Esophagus muscularis mucosa (tissue), 4 donors: Measurements from ENCODE around the gene GPATCH4. TPM values are rescaled to one million over a fixed set of nuclear protein-coding genes. Genes with fewer than 3 reads are reported as not detected.

Experiments used
- DNase-seq: peaks from one replicate; pipeline ENCODE4 v3.0.0-alpha.2; 2017; ENCODE audit errors: extremely low spot score
- H3K27ac ChIP-seq, 4 donors: fragments of 200-600 bp; sonication (generic); replicated peaks in 1 of 4; 1 replicate in 3 of 4; 2 replicates in 1 of 4; pipeline ENCODE4 v1.5.1; 2016 to 2019; ENCODE audit warnings: mild to moderate bottlenecking in 1 of 4
- H3K27me3 ChIP-seq, 4 donors: fragments of 200-600 bp; sonication (generic); one replicate each; pipeline versions ENCODE4 v1.5.1 to v1.6.0; 2016 to 2019
- H3K36me3 ChIP-seq, 4 donors: fragments of 200-600 bp; sonication (generic); one replicate each; pipeline ENCODE4 v1.5.1; 2016 to 2019
- H3K4me1 ChIP-seq, 4 donors: fragments of 200-600 bp; sonication (generic); one replicate each; pipeline ENCODE4 v1.5.1; 2016 to 2019
- H3K4me3 ChIP-seq, 4 donors: fragments of 200-600 bp; sonication (generic); 1 replicate in 2 of 4; 2 replicates in 2 of 4; pipeline ENCODE4 v1.5.1; 2016 to 2019; ENCODE audit warnings: mild to moderate bottlenecking in 4 of 4, moderate library complexity in 1 of 4
- H3K9me3 ChIP-seq, 4 donors: fragments of 200-600 bp; sonication (generic); 1 replicate in 3 of 4; 2 replicates in 1 of 4; pipeline ENCODE4 v1.5.1; 2016 to 2019
- EP300 ChIP-seq: sonication (generic); formaldehyde crosslinking; IDR thresholded peaks from one replicate; pipeline ENCODE4 v1.6.1; 2017; ENCODE audit warnings: antibody characterized with exemption
- POLR2A ChIP-seq: fragments of 450-650 bp; IDR thresholded peaks from one replicate; pipeline ENCODE4 v1.6.1; 2017; ENCODE audit warnings: antibody characterized with exemption, moderate library complexity, mild to moderate bottlenecking, low read depth
- POLR2AphosphoS5 ChIP-seq, 2 donors: sonication (generic); formaldehyde crosslinking; IDR thresholded peaks; one replicate each; pipeline ENCODE4 v1.6.1; 2017; ENCODE audit warnings: antibody characterized with exemption in 2 of 2
- WGBS: methylation state at CpG from one replicate; pipeline ENCODE4 v1.1.5; 2018; 5-methylcytosine and 5-hydroxymethylcytosine counted together
- intact Hi-C: fragments of 100-400 bp; cut with DNase I; formaldehyde crosslinking; loops from one replicate; pipeline ENCODE4 v1.15.1; 2023
- total RNA-seq, 4 donors: library from RNA; depleted of rRNA; stranded (reverse); fragments of >200 nt; gene quantifications; one replicate each; pipeline versions ENCODE4 v1.1.0 to v1.2.1, GENCODE V29; 2016
- TF ChIP-seq, protein P1 (sequence below), 3 experiments: fragments of 200-600 bp in 2 of 3; fragments of 450-650 bp in 1 of 3; sonication (generic) in 2 of 3; IDR thresholded peaks; one replicate each; pipeline ENCODE4 v1.5.1; 2017 to 2019; ENCODE audit warnings: antibody characterized with exemption in 3 of 3, mild to moderate bottlenecking in 2 of 3, moderate library complexity in 1 of 3

The GPATCH4 gene
- total RNA-seq = 10 to 100 TPM; 22.6 to 32.8 (median 26.4) TPM

DNA sequence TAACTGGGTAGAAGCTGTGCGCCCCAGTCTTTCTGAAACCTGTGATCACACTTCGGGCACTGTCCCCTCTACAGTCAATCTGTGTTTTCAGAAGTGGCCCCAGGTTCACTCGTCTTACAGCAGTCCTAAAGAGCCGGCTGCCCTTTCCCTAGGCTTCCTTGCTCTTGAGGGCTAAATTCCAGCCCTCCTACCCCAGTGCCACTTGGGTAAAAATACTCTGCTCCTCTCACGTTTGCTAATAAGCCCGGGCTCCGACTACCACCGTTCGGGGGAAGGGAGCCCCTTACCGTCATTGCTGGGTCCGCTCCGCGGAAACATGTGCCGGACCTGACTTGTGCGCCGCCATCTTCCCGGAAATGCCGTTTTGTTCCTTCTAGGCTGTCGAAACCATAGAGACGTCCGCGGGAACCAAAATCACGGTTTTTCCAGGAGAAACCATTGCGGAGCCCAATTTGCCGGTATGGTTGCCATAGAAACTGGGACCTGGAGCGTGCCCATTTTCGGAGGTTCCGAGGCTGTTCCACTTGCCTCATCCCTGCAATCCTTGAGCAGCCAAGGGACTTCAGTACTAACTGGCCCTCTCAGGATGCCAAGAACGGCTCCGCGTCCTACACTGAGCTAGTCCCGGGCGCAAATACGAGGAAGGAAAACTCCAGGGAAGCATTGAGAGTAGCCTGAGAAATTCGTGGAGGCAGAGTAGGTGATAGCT is at the start of gene GPATCH4:
TSS of gene GPATCH4 (minus strand) at position 358 of the 709 bp plus-strand sequence.
- Histone ChIP-seq H3K27ac (peak within 1 kb of the TSS; percentile 82 to 83 (median 82)), H3K4me1 (peaks cover 10 to 28% (median 24%) of the 10 kb centered on the region in 4 donors), H3K27me3 (no peaks in the 10 kb centered on the region), H3K9me3 (no peaks in the 10 kb centered on the region), H3K36me3 (peaks cover 14 to 28% (median 26%) of the 10 kb centered on the region in 4 donors), H3K4me3 (peak within 1 kb of the TSS; percentile 68 to 75 (median 72))
- peak; percentile 95 for DNase-seq
- WGBS = 1% methylated on average over 35 of the region's 35 CpGs
- intact Hi-C loops = no loop called here
- TF ChIP-seq POLR2AphosphoS5 (IDR thresholded peaks at IDR 0.05) (peak; percentile 65 to 80), POLR2A (no peak), EP300 (no peak)
- TF ChIP-seq, protein P1, sequence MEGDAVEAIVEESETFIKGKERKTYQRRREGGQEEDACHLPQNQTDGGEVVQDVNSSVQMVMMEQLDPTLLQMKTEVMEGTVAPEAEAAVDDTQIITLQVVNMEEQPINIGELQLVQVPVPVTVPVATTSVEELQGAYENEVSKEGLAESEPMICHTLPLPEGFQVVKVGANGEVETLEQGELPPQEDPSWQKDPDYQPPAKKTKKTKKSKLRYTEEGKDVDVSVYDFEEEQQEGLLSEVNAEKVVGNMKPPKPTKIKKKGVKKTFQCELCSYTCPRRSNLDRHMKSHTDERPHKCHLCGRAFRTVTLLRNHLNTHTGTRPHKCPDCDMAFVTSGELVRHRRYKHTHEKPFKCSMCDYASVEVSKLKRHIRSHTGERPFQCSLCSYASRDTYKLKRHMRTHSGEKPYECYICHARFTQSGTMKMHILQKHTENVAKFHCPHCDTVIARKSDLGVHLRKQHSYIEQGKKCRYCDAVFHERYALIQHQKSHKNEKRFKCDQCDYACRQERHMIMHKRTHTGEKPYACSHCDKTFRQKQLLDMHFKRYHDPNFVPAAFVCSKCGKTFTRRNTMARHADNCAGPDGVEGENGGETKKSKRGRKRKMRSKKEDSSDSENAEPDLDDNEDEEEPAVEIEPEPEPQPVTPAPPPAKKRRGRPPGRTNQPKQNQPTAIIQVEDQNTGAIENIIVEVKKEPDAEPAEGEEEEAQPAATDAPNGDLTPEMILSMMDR (IDR thresholded peaks at IDR 0.05) = peak in 1 of 3 experiments; percentile 11

DNA sequence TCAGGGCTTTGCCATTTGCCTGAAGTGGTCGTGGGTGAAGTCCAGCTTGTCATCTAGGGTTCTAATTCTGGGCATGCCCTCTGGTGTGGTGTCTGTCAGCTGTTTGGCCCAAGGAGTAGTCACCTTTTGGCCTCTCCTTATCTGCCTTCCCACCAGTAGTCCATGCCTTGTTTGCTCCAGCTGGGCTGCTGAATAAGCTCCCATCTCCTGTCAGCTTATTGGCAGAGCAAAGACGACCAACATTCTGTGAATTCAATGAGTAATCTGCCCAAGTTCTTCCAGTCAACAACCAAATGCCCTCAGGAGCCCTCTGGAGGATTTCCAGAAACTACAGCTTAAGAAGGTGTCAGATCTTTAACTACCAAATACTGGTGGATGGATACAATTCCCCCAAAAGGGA is 47.7 kb upstream of the GPATCH4 start:
- Histone ChIP-seq H3K36me3 (no peaks in the 10 kb centered on the region), H3K9me3 (no peaks in the 10 kb centered on the region), H3K4me1 (no peaks in the 10 kb centered on the region), H3K4me3 (no peak overlapping the region), H3K27me3 (peaks cover 0 to 98% (median 16%) of the 10 kb centered on the region in 4 donors), H3K27ac (no peak overlapping the region)
- no peak for DNase-seq
- intact Hi-C loops = no loop called here
- no peak for TF ChIP-seq EP300
- TF ChIP-seq POLR2A = no peak
- no peak for TF ChIP-seq POLR2AphosphoS5 (IDR thresholded peaks at IDR 0.05)
- TF ChIP-seq, protein P1 (IDR thresholded peaks at IDR 0.05) = no peak
- WGBS = 13% methylated on average over 1 of the region's 2 CpGs

DNA sequence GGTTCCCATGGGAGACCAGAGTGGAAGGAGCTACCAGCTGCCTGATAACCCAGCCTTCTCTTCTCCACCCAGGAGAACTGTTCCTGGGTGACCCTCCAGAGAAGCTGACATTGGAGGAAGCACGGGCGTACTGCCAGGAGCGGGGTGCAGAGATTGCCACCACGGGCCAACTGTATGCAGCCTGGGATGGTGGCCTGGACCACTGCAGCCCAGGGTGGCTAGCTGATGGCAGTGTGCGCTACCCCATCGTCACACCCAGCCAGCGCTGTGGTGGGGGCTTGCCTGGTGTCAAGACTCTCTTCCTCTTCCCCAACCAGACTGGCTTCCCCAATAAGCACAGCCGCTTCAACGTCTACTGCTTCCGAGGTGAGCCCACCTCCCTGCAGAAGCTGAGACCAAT is 47.2 kb upstream of the GPATCH4 start:
- H3K27me3 ChIP-seq = peaks cover 0 to 96% (median 16%) of the 10 kb centered on the region in 4 donors
- H3K4me1 ChIP-seq = no peaks in the 10 kb centered on the region
- intact Hi-C loops = no loop called here
- 82% methylated on average over 10 of the region's 10 CpGs for WGBS
- TF ChIP-seq, protein P1 (IDR thresholded peaks at IDR 0.05) = no peak
- no peak for TF ChIP-seq EP300
- no peak for TF ChIP-seq POLR2A
- TF ChIP-seq POLR2AphosphoS5 (IDR thresholded peaks at IDR 0.05) = no peak
- no peaks in the 10 kb centered on the region for H3K36me3 ChIP-seq
- no peak for DNase-seq
- no peaks in the 10 kb centered on the region for H3K9me3 ChIP-seq
- H3K4me3 ChIP-seq = no peak overlapping the region
- no peak overlapping the region for H3K27ac ChIP-seq

DNA sequence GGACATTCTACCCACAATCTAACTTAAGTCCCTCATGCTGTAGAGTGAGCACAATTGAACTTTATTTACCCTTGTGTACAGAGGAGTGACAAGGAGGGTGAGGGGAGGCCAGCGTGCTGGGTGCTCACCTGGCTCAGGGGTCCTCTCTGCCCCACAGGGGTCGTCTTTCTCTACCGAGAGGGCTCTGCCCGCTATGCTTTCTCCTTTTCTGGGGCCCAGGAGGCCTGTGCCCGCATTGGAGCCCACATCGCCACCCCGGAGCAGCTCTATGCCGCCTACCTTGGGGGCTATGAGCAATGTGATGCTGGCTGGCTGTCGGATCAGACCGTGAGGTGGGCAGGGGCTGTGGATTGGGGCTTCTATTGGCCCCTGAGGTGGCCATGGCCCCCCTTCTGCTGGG is 46.1 kb upstream of the GPATCH4 start:
- Histone ChIP-seq H3K27ac (no peak overlapping the region), H3K4me1 (peaks cover 1 to 4% (median 3%) of the 10 kb centered on the region in 4 donors), H3K9me3 (no peaks in the 10 kb centered on the region), H3K36me3 (no peaks in the 10 kb centered on the region), H3K4me3 (no peak overlapping the region), H3K27me3 (peaks cover 3 to 96% (median 18%) of the 10 kb centered on the region in 4 donors)
- TF ChIP-seq, protein P1 (IDR thresholded peaks at IDR 0.05) = no peak
- no peak for TF ChIP-seq POLR2AphosphoS5 (IDR thresholded peaks at IDR 0.05)
- TF ChIP-seq POLR2A = no peak
- TF ChIP-seq EP300 = no peak
- intact Hi-C loops = no loop called here
- DNase-seq = no peak
- 85% methylated on average over 9 of the region's 10 CpGs for WGBS
